GM23338 (cell line): ENCODE results near the gene PRKCH. TPM values are rescaled to one million over a fixed set of nuclear protein-coding genes. Genes with fewer than 3 reads are reported as not detected.

ENCODE experiments used
- ATAC-seq: fragments of 200-7000 bp; cut with Tn5 transposase; 3 replicates; pipeline ENCODE4 v1.9.1; 2020
- DNase-seq: peaks from one replicate; pipeline ENCODE4 v3.0.0-alpha.2; 2015; ENCODE audit warnings: low spot score
- H2AFZ ChIP-seq: fragments of 200-600 bp; sonication (generic); 2 replicates; pipeline ENCODE4 v1.8.0; 2016; ENCODE audit warnings: antibody characterized with exemption, mild to moderate bottlenecking, moderate library complexity
- H3F3A ChIP-seq: fragments of 200-600 bp; sonication (generic); replicated peaks from 2 replicates; pipeline ENCODE4 v1.8.0; 2017; ENCODE audit warnings: antibody characterized with exemption, mixed run types, low read depth
- H3K27ac ChIP-seq: fragments of 200-600 bp; sonication (generic); 2 replicates; pipeline ENCODE4 v1.6.1; 2016; ENCODE audit warnings: low read depth
- H3K27me3 ChIP-seq: fragments of 200-600 bp; sonication (generic); 2 replicates; pipeline ENCODE4 v1.8.0; 2016; ENCODE audit warnings: mild to moderate bottlenecking, mixed run types, moderate library complexity; ENCODE audit not compliant: insufficient read depth
- H3K36me3 ChIP-seq: fragments of 200-600 bp; sonication (generic); 2 replicates; pipeline ENCODE4 v1.8.0; 2016; ENCODE audit warnings: mild to moderate bottlenecking; ENCODE audit not compliant: insufficient read depth
- H3K4me1 ChIP-seq: fragments of 200-600 bp; sonication (generic); 2 replicates; pipeline ENCODE4 v1.8.0; 2016; ENCODE audit warnings: mild to moderate bottlenecking, moderate library complexity; ENCODE audit not compliant: insufficient read depth
- H3K4me2 ChIP-seq: fragments of 200-600 bp; sonication (generic); 2 replicates; pipeline ENCODE4 v1.7.1; 2017; ENCODE audit warnings: mixed run types
- H3K4me3 ChIP-seq: fragments of 200-600 bp; sonication (generic); 2 replicates; pipeline ENCODE4 v1.6.1; 2016; ENCODE audit warnings: mixed run types
- H3K79me2 ChIP-seq: fragments of 200-600 bp; sonication (generic); replicated peaks from 2 replicates; pipeline ENCODE4 v1.8.0; 2017; ENCODE audit warnings: mild to moderate bottlenecking; ENCODE audit not compliant: insufficient read depth
- H3K9me2 ChIP-seq: fragments of 200-600 bp; sonication (generic); 2 replicates; pipeline ENCODE4 v1.8.0; 2017; ENCODE audit not compliant: insufficient read depth
- H4K20me1 ChIP-seq: fragments of 200-600 bp; sonication (generic); replicated peaks from 2 replicates; pipeline ENCODE4 v1.8.0; 2017; ENCODE audit warnings: mild to moderate bottlenecking; ENCODE audit not compliant: insufficient read depth
- H3K27ac Mint-ChIP-seq: 2 replicates; pipeline ENCODE4 v1.8.0; 2020; ENCODE audit warnings: inconsistent platforms, mild to moderate bottlenecking, moderate library complexity, mixed read lengths
- H3K27me3 Mint-ChIP-seq: 3 replicates; pipeline ENCODE4 v1.8.0; 2022; ENCODE audit warnings: low read depth, mild to moderate bottlenecking, moderate library complexity, mixed read lengths, inconsistent platforms; ENCODE audit not compliant: insufficient read depth, poor library complexity
- H3K36me3 Mint-ChIP-seq: 3 replicates; pipeline ENCODE4 v1.8.0; 2021; ENCODE audit warnings: low read depth, mild to moderate bottlenecking, inconsistent platforms, moderate library complexity, mixed read lengths
- H3K4me1 Mint-ChIP-seq: 3 replicates; pipeline ENCODE4 v1.8.0; 2020; ENCODE audit warnings: mild to moderate bottlenecking, inconsistent platforms, mixed read lengths
- H3K4me3 Mint-ChIP-seq: 3 replicates; pipeline ENCODE4 v1.8.0; 2021; ENCODE audit warnings: moderate library complexity, mild to moderate bottlenecking, inconsistent platforms, mixed read lengths
- H3K9me3 Mint-ChIP-seq: 3 replicates; pipeline ENCODE4 v1.8.0; 2020; ENCODE audit warnings: moderate library complexity, mild to moderate bottlenecking, inconsistent platforms, mixed read lengths
- CTCF ChIP-seq, 2 experiments: fragments of 200-600 bp in 1 of 2; sonication (generic) in 1 of 2; conservative IDR thresholded peaks; 2 replicates each; pipeline versions ENCODE4 v1.5.1 to v1.6.1; 2016 to 2017; ENCODE audit warnings: antibody characterized with exemption in 2 of 2, low read depth in 2 of 2, mild to moderate bottlenecking in 2 of 2, moderate library complexity in 1 of 2
- POLR2AphosphoS5 ChIP-seq: IDR thresholded peaks from 2 replicates; pipeline ENCODE4 v1.6.1; 2016; ENCODE audit warnings: antibody characterized with exemption, low read depth
- ZNF114 ChIP-seq: fragments of 250-450 bp; sonication (Bioruptor Pico); IDR thresholded peaks from 2 replicates; pipeline ENCODE4 v1.5.0; 2020; ENCODE audit warnings: mild to moderate bottlenecking, moderate library complexity
- ZNF462 ChIP-seq: fragments of 250-450 bp; sonication (Bioruptor Pico); IDR thresholded peaks from 2 replicates; pipeline ENCODE4 v1.5.0; 2020; ENCODE audit warnings: mild to moderate bottlenecking, moderate library complexity
- polyA plus RNA-seq: library from polyadenylated mRNA; unstranded; fragments of >200 nt; fragmentation: Nextera tagmentation; extraction: Ambion mirVana; gene quantifications from 2 replicates; pipeline ENCODE4 v1.2.1, GENCODE V29; 2016
- total RNA-seq: library from RNA; depleted of rRNA; stranded (reverse); fragments of >200 nt; shearing (Covaris generic); gene quantifications from 2 replicates; pipeline ENCODE4 v1.2.3, GENCODE V29; 2014

The PRKCH gene
- total and polyA plus RNA-seq, 2 experiments from 2014 or later: 5.4 to 10.1 TPM

GRCh38 chr14:61493239-61493638 is 171.9 kb downstream of the PRKCH start:
- no peaks in the 10 kb centered on the region for H4K20me1 ChIP-seq
- peaks cover 5% of the 10 kb centered on the region; the same call in 2 of the 3 replicates for H3K4me1 Mint-ChIP-seq
- no peaks in the 10 kb centered on the region for H3K27me3 Mint-ChIP-seq
- no peak overlapping the region for H3K4me3 Mint-ChIP-seq
- H3F3A ChIP-seq: no peaks in the 10 kb centered on the region
- H3K9me2 ChIP-seq: no peaks in the 10 kb centered on the region
- TF ChIP-seq POLR2AphosphoS5 (no peak), ZNF462 (CRISPR knock-in tag) (no peak), CTCF (conservative IDR thresholded peaks at IDR 0.05; ENCODE audit: low read depth in 2 of 2) (no peak)
- H3K9me3 Mint-ChIP-seq: no peaks in the 10 kb centered on the region
- H3K4me2 ChIP-seq: no peak overlapping the region
- H3K4me3 ChIP-seq: no peak overlapping the region
- H3K36me3 Mint-ChIP-seq: no peaks in the 10 kb centered on the region
- no peak overlapping the region for H3K27ac ChIP-seq
- H3K4me1 ChIP-seq: no peaks in the 10 kb centered on the region
- H2AFZ ChIP-seq: no peak overlapping the region
- no peaks in the 10 kb centered on the region for H3K79me2 ChIP-seq
- no peaks in the 10 kb centered on the region for H3K27me3 ChIP-seq
- no peak overlapping the region for H3K27ac Mint-ChIP-seq
- no peaks in the 10 kb centered on the region for H3K36me3 ChIP-seq
- no peak for ATAC-seq
- no peak for DNase-seq

GRCh38 chr14:61494018-61494417 is 172.6 kb downstream of the PRKCH start:
- Mint-ChIP-seq H3K4me1 (peaks cover 12% of the 10 kb centered on the region; the same call in 2 of the 3 replicates), H3K27me3 (no peaks in the 10 kb centered on the region), H3K36me3 (no peaks in the 10 kb centered on the region), H3K27ac (no peak overlapping the region), H3K9me3 (no peaks in the 10 kb centered on the region), H3K4me3 (no peak overlapping the region)
- Histone ChIP-seq H3K36me3 (no peaks in the 10 kb centered on the region), H3K79me2 (no peaks in the 10 kb centered on the region), H3F3A (no peaks in the 10 kb centered on the region), H4K20me1 (no peaks in the 10 kb centered on the region), H2AFZ (no peak overlapping the region), H3K27me3 (no peaks in the 10 kb centered on the region), H3K4me1 (peaks cover 6% of the 10 kb centered on the region; the same call in 1 of the 2 replicates), H3K4me3 (no peak overlapping the region), H3K9me2 (no peaks in the 10 kb centered on the region), H3K4me2 (no peak overlapping the region), H3K27ac (no peak overlapping the region)
- DNase-seq (no peak), ATAC-seq (no peak)
- TF ChIP-seq ZNF462 (CRISPR knock-in tag): no peak
- TF ChIP-seq ZNF114 (CRISPR knock-in tag): no peak
